ENCODE results near the gene IFI16.
"Not testable (repeated sequence)": the region's sequence is repeated elsewhere in the genome, so short reads cannot be mapped to it uniquely, and the experiment has no call there.

The IFI16 gene

DNA sequence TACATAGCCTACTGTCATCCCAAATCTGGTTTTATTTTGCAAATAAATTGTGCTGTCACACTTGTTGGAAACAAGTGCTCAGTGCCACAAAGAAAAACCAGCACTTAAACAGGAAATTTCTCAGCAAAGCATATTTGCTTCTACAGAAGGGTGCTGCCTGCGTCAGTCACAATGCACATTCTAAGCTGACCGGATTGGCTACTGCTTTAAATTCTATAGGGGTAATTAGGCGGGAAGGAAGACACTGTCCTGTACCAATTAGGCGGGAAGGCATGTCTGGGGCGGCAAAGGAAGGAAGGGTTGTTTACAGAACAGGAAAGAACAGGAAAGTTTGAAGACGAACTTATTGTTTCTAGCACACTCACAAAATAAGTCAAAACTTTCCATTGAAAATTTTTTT lies 2.8 kb downstream of the IFI16 start:
- TF ChIP-seq, protein P1, sequence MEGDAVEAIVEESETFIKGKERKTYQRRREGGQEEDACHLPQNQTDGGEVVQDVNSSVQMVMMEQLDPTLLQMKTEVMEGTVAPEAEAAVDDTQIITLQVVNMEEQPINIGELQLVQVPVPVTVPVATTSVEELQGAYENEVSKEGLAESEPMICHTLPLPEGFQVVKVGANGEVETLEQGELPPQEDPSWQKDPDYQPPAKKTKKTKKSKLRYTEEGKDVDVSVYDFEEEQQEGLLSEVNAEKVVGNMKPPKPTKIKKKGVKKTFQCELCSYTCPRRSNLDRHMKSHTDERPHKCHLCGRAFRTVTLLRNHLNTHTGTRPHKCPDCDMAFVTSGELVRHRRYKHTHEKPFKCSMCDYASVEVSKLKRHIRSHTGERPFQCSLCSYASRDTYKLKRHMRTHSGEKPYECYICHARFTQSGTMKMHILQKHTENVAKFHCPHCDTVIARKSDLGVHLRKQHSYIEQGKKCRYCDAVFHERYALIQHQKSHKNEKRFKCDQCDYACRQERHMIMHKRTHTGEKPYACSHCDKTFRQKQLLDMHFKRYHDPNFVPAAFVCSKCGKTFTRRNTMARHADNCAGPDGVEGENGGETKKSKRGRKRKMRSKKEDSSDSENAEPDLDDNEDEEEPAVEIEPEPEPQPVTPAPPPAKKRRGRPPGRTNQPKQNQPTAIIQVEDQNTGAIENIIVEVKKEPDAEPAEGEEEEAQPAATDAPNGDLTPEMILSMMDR (IDR thresholded peaks at IDR 0.05) = no peak
- DNase-seq (ENCODE audit: low spot score) = no peak
- peak overlapping the region; percentile 23 to 40 for H3K27ac ChIP-seq

GRCh38 chr1:159014003-159014571 lies 4.4 kb downstream of the IFI16 start:
- peak overlapping the region in 1 of 2 donors; percentile 21 for H3K27ac ChIP-seq
- H3K4me3 ChIP-seq = peak overlapping the region; percentile 26
- DNase-seq (ENCODE audit: low spot score) = no peak
- TF ChIP-seq, protein P1 (IDR thresholded peaks at IDR 0.05) = no peak

More for the DNA sequence above, 2.8 kb downstream of the IFI16 start:
- H3K4me3 ChIP-seq = peak overlapping the region; percentile 76

- TF ChIP-seq, protein P1 (IDR thresholded peaks at IDR 0.05) = no peak
- DNase-seq (ENCODE audit: low spot score) = no peak
- Histone ChIP-seq H3K4me3 (peak overlapping the region; percentile 26), H3K27ac (peak overlapping the region in 1 of 2 donors; percentile 35)
Observed at GRCh38 chr1:159014851-159015250, 5.1 kb downstream of the IFI16 start.

- DNase-seq (ENCODE audit: low spot score) = no peak
- Histone ChIP-seq H3K4me3 (peak overlapping the region; percentile 26), H3K27ac (peak overlapping the region; percentile 28 to 42)
- TF ChIP-seq, protein P1 (IDR thresholded peaks at IDR 0.05) = no peak
Observed at GRCh38 chr1:159015440-159015909, 5.8 kb downstream of the IFI16 start.

DNA sequence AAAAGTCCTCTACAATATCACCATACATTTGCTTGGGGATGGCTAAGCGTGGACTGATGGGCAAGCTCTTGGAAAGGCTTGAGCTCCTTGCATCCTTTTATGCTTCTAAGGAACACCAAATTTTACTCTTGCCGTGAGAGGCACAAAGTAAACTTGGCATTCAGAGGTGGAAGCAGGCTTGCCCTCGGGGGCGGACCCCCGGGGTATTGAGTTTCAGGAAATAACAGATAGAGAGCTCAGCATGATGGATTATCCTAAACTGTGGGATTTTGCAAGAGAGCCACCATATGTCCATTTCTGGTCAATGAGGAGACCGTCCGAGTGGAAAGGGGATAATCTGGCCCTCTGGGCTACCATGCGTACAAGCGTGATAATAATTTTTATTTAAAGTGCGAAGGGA lies 14.0 kb downstream of the IFI16 start:
- Histone ChIP-seq H3K27ac (no peak overlapping the region), H3K4me3 (no peak overlapping the region)
- DNase-seq (ENCODE audit: low spot score) = no peak
- TF ChIP-seq, protein P1 (IDR thresholded peaks at IDR 0.05) = no peak

GRCh38 chr1:159025043-159025442 lies 15.3 kb downstream of the IFI16 start:
- DNase-seq (ENCODE audit: low spot score) = no peak
- TF ChIP-seq, protein P1 (IDR thresholded peaks at IDR 0.05) = no peak
- Histone ChIP-seq H3K4me3 (no peak overlapping the region), H3K27ac (no peak overlapping the region)

- H3K4me3 ChIP-seq; H3K27ac ChIP-seq; DNase-seq (ENCODE audit: low spot score): not testable (repeated sequence)
Observed at GRCh38 chr1:159026841-159027240, 17.1 kb downstream of the IFI16 start.

All from coronary artery (tissue), 2 donors.